Stimulated activated CD8-positive, alpha-beta memory T cell treated with anti-CD3 and anti-CD28 coated beads, Interleukin-7, amount 100 ng/mL, for 24 hours (primary cell): ENCODE data around the gene KLHDC1.
"Not testable (repeated sequence)": the region's sequence is repeated elsewhere in the genome, so short reads cannot be mapped to it uniquely, and the experiment has no call there.

ENCODE experiments used
- DNase-seq: peaks from one replicate; pipeline ENCODE4 v3.0.0-alpha.2; 2020; ENCODE audit warnings: low read depth

The KLHDC1 gene, protein sequence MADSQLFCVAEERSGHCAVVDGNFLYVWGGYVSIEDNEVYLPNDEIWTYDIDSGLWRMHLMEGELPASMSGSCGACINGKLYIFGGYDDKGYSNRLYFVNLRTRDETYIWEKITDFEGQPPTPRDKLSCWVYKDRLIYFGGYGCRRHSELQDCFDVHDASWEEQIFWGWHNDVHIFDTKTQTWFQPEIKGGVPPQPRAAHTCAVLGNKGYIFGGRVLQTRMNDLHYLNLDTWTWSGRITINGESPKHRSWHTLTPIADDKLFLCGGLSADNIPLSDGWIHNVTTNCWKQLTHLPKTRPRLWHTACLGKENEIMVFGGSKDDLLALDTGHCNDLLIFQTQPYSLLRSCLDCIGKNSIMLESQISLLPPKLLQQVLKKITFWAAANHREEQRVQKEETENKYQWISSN

DNA sequence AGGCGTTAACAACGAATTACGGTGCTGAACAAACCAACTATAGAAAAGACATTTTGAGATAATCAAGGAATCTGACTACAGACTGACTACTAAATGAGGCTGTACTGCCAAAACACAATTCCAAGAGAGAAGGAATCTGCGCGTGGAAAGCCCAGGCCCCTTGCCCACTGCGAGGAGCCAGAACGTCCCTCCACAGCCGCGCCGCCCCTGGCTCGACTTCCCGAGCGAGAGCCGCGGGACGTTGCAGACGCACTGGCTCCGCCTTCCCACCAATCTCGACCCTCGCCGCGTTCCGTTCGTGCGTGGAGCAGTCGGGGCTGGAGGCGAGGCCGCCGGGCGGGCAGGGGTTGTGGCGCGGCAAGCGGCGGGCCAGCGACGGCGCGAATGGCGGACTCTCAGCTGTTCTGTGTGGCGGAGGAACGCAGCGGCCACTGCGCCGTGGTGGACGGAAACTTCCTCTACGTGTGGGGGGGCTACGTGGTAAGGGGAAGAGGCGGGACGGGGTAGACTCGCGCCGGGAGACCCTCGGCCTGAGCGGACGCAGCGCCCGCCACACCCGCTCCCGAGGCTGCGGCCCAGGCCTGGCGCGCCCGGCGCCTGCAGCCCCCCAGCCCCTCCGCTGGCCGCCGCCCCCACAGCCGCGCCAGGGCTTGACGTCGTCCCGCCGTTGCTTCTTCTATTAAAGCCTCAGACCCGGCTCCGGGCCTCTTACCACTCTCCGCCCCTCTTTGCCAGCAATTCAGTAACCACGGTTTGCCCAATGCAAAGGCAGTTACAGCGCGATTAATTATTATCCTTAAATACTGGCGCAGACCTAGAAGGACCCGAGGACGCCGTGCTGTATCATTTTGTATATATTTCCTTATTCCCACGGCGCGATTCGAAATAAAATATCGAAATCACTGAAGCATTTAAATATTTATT lies at the start of gene KLHDC1:
Gene KLHDC1, plus strand, starts transcription at position 310 of the 924 bp plus-strand sequence. Its CDS starts 75 bp downstream, at position 385.
- peak; percentile 55 for DNase-seq

DNA sequence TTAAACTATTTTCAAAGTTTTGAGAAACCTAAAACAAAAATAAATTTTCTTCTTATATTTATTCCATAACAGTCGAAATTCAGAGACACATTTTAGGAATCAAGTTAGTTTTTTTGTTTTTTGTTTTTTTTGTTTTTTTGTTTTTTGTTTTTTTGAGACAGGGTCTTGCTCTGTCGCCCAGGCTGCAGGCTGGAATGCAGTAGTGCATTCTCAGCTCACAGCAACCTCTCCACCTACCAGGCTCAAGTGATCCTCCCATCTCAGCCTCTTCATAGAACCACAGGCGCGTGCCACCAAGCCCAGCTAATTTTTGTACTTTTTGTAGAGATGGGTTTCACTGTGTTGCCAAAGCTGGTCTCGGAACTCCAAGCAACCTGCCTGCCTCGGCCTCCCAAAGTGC lies 39.4 kb upstream of the KLHDC1 start:
- DNase-seq: no peak

DNA sequence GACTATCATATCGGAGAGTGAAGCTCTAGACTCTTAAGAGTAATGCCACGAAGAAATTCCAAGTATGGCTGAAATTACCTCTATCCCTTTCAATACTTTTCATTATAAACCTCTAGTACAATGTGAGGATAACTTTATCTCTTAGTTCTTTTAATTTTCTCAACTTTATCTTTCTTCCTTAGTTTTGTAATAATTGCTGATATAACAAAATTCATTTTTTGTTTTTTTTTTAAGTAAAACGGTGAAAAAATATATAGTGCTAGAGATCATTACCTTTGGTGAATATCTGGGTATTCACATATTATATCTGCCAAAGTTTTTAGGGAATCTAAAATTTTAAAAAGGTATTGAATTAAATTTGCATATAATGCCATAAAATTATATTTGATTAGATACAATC lies 38.4 kb upstream of the KLHDC1 start:
- no peak for DNase-seq

DNA sequence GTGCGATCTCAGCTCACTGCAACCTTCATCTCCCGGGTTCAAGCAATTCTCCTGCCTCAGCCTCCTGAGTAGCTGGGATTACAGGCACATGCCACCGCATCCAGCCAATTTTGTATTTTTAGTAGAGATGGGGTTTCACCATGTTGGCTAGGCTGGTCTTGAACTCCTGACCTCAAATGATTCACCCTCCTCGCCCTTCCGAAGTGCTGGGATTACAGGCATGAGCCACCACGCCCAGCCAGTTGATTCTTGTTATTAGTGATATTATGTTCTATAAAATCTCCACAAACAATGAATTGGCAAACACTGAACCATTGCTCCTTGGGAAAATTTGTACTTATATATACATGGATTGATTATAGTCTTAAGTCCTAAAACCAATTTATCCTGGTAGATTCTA lies 35.4 kb upstream of the KLHDC1 start:
- not testable (repeated sequence) for DNase-seq

DNA sequence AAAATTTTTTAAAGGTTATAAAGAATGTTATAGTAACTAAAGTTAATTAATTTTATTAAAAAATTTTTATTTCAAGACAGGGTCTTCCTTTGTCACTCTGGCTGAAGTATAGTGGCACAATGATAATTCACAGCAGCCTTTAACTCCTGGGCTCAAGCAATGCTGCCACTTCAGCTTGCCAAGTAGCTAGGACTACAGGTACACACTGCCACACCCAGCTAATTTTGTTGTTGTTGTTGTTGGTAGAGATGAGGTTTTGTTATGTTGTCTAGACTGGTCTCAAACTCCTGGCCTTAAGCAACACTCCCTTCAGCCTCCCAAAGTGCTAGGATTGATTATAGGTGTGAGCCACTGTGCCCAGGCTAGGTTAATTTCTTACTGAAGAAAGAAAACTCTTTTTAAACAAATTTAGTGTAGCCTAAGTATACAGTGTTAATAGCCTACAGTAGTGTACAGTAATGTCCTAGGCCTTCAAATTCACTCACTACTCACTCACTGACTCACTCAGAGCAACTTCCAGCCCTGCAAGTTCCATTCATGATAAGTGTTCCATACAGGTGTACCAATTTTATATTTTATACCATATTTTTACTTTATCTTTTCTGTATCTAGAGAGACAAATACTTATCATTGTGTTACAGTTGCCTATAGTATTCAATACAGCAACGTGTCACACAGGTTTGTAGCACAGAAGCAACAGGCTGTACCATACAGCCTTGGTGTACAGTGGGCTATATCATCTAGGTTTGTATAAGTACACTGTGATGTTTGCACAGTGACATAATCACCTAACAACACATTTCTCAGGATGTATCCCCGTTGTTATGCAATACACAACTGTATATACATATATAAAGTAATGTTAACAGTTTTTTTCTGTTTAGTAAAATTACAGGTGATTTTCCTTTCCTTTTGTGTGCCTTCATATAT lies 33.1 kb upstream of the KLHDC1 start:
- DNase-seq: no peak

DNA sequence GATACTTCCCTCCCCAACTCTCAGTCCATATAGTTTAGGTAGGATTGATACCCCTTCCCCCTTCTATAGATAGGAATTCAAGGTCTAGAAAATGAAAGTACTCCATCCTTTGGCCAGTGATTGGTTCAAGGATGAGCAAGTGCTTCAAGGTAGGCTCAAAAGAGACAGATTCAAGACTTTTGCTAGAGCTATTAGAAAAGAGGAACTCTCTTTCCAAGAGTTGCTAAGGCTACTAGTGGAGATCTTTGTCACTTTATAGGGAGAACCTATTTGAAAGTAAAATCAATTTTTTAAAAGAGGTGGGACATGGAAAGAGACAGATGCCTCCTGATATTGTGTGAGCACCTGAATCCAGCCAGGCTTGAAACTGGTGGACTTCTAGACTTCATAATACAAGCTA lies 22.4 kb upstream of the KLHDC1 start:
- no peak for DNase-seq

DNA sequence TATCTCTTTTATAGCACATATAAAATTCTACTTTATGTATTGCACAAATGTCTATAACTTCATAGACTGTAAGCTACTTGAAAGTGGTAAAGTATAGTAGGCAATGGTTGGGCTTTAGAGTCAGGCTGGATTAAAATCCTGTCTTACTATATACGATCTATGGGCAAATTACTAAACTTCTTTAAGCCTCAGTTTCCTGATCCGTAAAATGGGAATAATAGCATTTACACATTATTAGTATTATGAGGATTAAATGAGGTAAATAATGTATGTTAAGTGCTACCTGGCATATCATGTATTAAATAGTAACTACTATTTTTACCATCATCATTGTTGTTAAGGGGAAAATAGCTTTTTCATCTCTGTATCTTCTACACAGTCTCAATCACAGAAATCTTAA lies 19.3 kb upstream of the KLHDC1 start:
- no peak for DNase-seq

DNA sequence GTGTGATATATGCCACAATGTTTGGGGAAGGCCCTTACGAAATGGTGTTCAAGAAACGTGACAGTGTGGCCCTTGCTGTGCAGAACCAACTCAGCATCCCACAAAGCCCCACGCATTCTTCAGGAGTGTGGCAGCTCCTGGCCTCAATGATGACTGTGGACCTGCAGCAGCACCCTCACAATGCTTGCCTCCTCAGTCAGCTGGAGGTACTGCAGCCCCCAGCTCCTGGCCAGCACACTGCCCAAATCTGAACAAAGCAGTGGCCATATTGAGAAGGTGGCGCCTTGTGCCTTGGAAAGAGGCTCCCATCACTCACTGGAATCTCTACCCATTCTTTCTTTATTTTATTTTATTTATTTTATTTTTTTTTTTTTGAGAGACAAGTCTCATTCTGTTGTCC lies 15.3 kb upstream of the KLHDC1 start:
- DNase-seq: no peak

DNA sequence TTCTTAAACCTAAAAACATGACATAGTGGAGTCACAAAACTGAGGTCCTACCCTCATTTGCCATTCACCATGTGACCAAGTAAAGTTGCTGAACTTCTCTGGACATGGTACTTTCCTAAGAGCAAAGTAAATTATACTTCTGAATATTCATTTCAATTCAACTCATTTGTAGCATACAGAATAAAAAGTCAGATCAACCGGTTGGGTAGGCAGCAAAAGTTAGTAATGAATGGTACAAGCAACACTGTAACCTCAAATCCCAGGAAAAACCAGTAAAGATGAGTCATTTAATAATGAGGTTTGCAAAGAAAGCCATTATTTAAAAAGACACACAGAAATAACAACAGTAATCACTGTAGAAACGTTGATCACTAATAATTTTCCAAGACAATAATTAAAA lies 13.6 kb upstream of the KLHDC1 start:
- DNase-seq: no peak

DNA sequence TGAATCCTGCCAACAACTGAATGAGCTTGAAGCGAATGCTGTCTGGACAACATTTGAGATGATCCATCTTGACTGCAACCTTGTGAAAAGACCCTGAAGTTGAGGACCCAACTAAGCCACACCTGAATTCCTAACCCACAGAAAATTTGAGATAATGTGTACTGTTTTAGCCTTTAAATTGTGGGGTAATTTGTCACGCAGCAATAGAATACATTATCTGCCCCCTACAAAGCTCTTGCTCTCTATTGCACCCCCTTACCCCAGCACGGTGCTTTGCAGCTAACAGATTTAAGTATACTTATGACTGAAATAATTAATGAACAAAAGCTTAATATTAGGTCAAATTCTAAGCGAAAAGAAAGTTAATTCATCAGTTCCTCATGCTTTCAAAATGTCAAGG lies 6.5 kb upstream of the KLHDC1 start:
- no peak for DNase-seq

DNA sequence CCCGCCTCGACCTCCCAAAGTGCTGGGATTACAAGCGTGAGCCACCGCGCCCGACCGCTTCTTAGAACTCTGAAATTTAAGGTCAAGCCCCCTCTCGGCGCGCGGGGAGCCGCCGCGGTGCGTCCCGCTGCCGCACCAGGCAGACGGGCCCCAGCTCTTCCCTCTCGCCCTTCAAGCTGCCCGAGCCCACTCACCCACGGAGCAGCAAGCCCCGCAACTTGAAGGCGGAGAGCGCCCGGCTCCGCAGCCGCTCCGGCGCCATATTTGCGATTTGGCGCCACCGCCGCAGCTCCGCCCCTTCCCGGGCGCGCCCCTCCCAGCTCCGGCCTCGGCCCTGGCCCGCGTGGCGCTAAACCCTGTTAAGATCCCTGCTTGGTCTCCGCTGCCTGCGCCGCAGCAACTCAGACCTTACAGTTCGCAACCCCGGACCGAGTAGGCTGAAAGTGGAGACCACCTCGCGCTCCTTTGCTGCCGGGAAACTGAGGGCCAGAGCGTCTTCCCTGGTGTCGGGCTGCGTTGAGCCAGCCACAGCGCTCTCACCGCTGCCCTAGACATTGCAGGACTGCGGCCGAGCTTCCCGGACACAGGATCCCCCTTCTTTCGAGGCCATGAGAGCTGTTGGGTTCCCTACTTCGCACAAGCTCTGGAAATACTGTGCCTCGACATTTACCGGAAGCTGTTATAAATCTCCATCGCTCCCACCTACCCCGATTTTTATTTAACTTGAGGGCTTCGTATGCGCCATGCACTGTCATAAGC lies 4.8 kb upstream of the KLHDC1 start, which contains the start of gene POLE2:
Gene POLE2, minus strand, starts transcription at position 273 of the 759 bp plus-strand sequence. Its CDS starts 11 bp downstream, at position 262.
- peak; percentile 63 for DNase-seq

DNA sequence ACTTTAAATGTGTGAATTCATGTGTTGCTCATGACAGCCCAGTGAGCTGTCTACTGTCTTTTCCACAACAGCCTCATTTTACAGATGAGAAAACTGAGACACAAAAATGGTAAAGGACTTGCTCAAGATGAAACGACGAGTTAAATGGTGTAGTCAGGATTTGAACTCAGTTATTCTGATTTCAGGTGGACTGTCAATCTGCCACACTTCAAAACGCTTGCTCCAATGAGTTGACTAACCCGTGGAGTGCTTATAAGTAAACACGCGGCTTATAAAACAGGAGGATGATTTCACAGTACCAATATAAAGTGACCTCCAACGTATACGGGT lies 4.3 kb upstream of the KLHDC1 start:
- DNase-seq: no peak

DNA sequence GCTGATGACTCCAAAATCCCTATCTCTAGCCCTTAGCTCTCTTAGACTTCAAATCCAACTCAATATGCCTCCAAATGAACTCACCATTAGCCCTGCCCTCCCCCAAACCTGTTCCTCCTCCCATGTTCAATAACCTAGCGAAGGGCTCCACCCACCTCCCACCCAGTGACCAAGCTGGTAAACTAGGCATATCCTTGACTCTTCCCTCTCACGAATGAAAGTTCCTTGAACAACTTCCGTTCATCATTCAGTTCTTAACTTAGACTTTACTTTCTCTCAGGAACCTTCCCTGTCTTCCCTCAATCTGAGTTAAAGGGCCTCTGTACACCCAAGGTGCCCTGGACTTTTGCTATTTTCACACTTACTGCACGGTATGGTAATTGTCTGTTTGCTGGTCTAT lies 1.9 kb upstream of the KLHDC1 start:
- DNase-seq: no peak

DNA sequence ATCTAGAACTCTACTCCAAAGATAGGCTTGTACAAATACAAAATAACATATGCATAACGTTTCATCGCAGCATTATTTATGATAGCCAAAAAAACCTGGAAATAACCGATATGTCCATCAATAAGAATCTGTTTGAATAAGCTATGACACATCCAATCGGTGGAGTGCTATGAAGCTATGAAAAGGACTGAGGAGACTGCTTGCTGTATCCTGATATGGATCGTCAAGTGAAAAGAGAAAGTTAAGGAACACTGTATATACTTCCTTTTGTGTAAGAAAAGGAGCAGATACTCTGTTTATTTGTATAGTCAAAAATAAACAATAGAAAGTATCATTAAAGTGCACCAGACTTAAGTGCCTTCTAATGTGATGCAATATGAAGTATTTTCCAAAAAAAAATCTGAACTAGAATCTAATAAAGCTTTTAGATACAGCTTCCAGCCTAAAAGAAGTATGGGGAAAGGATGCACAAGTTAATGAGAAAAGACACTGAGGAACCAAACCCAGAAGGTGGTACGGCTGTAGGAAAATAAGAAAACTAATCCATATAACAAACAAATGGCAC lies 645 bp upstream of the KLHDC1 start:
- no peak for DNase-seq

DNA sequence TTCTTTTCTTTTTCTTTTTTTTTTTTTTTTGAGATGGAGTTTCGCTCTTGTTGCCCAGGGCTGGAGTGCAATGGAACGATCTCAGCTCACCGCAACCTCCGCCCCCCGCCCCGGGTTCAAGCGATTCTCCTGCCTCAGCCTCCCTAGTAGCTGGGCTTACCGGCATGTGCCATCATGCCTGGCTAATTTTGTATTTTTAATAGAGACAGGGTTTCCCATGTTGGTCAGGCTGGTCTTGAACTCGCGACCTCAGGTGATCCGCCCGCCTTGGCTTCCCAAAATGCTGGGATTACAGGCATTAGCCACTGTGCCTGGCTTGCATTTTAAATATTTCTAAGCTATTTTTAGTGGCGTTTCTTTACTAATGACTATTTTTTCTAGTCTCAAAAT lies 810 bp downstream of the KLHDC1 start:
- DNase-seq: not testable (repeated sequence)

DNA sequence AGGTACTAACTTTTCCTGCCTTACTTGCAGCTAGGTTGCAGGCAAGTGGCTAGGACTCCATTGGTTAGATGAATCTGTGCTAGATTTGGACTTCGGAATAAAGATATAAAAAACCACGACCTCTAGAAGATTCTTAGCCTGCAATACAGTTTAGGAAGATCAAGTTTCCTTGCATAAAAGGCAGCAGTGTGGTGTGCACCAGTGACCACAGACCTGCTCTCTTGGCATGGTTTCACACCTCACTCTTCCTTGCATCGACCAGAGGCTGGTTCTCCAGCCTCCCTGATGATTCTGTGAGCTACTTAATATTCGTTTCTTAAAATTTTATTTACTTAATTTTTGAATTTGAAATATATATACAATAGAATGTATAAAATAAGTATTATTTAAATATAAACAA lies 9.8 kb downstream of the KLHDC1 start:
- no peak for DNase-seq

DNA sequence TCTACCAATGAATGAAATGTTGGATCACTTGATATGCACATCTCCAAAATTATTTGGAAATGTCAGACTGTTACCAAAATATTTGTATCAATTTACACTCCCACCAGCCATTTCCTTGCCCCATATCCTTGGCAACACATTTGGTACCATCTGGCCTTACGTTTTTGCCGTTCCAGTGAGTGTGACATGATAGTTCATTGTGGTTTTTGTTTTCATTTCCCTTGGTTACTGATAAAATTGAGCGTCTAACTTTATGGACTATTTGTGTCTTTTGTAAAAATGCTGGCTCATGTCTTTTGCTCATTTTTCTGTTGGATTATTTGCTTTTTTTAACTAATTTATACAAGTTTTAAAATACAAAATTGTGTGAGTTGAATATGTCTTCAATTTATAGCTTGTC lies 11.0 kb downstream of the KLHDC1 start:
- DNase-seq: no peak

DNA sequence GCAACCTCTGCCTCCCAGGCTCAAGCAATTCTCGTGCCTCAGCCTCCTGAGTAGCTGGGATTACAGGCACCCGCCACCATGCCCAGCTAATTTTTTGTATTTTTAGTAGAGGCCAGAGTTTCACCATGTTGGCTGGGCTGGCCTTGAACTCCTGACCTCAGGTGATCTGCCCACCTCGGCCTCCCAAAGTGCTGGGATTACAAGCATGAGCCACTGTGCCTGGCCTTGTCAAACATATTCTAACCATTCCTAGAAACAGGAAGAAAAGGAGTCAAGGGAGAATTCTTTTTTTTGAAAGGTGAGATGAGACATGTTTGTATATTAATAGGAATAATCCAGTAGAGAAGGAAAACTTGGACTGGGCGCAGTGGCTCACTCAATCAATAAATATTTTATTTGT lies 11.6 kb downstream of the KLHDC1 start:
- DNase-seq: not testable (repeated sequence)

DNA sequence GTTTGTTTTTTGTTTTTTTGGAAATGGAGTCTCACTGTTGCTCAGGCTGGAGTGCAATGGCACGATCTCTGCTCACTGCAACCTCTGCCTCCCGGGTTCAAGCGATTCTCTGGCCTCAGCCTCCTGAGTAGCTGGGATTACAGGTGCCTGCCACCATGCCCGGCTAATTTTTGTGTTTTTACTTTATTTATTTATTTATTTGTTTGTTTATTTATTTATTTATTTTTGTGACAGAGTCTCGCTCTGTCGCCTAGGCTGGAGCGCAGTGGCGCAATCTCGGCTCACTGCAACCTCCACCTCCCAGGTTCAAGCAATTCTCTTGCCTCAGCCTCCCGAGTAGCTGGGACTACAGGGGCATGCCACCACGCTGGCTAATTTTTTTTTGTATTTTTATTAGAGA lies 18.1 kb downstream of the KLHDC1 start:
- DNase-seq: not testable (repeated sequence)

DNA sequence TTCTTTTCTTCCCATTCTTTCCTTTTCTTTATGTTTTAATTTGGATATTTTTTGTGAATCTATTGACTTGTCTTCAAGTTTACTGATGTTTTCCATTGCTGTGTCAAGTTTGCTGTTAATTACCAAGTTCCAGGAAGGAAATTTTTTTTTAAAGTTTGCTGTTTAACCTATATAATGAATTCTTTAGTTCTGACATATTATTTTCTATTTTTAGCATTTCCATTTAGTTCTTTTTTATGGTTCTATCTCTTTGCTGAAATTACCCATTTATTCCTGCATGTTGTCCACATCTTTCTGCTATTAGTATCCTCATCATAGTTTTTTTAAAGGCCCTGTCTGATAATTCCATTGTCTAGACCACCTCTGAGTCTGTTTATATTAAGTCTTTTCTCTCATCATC lies 27.8 kb downstream of the KLHDC1 start:
- DNase-seq: no peak
